H1 (cell line): ENCODE data around the gene P2RY8. TPM values are rescaled to one million over a fixed set of nuclear protein-coding genes. Genes with fewer than 3 reads are reported as not detected.
A peak's percentile ranks its signal among the peaks of the same experiment; 100 is the strongest.

ENCODE experiments used
- CTCF ChIA-PET: fragments of 300-600 bp; sonication (Branson Sonifier 250); formaldehyde crosslinking; loops from one replicate; lab custom pipeline; 2021; ENCODE audit not compliant: partially characterized antibody; lab: Charles Lee
- POLR2A ChIA-PET: fragments of 300-600 bp; sonication (Branson Sonifier 250); formaldehyde crosslinking; loops from one replicate; lab custom pipeline; 2021; ENCODE audit warnings: inconsistent platforms; ENCODE audit not compliant: partially characterized antibody; lab: Charles Lee
- DNase-seq, 2 experiments: peaks; one replicate each; pipeline versions ENCODE4 v3.0.0 to v3.0.0-alpha.2; 2010 to 2022; ENCODE audit warnings: low spot score in 2 of 2, low read depth in 1 of 2, mixed read lengths in 1 of 2
- FAIRE-seq: peaks from 2 replicates; lab custom pipeline; 2011; peaks lifted over from hg19 to GRCh38; lab: Jason Lieb, UNC
- H2AFZ ChIP-seq: 2 replicates; pipeline ENCODE4 v1.8.1; 2012; ENCODE audit warnings: low read length, inconsistent platforms
- H2AK5ac ChIP-seq: 2 replicates; pipeline ENCODE4 v1.6.1; 2013; ENCODE audit warnings: low read depth, low read length
- H2BK120ac ChIP-seq: replicated peaks from 2 replicates; pipeline ENCODE3; 2013; ENCODE audit warnings: low read depth, low read length, inconsistent platforms
- H2BK12ac ChIP-seq: 2 replicates; pipeline ENCODE4 v1.6.1; 2013; ENCODE audit warnings: low read depth, low read length
- H2BK15ac ChIP-seq: 2 replicates; pipeline ENCODE4 v1.6.1; 2013; ENCODE audit warnings: low read length
- H2BK20ac ChIP-seq: 2 replicates; pipeline ENCODE4 v1.6.1; 2013; ENCODE audit warnings: low read length
- H2BK5ac ChIP-seq: 2 replicates; pipeline ENCODE4 v1.6.1; 2013; ENCODE audit warnings: low read depth, low read length
- H3K14ac ChIP-seq: 2 replicates; pipeline ENCODE4 v1.6.1; 2013; ENCODE audit warnings: inconsistent platforms; ENCODE audit not compliant: insufficient read length
- H3K18ac ChIP-seq: 2 replicates; pipeline ENCODE4 v1.6.1; 2013; ENCODE audit warnings: low read length; ENCODE audit errors: extremely low read depth
- H3K23ac ChIP-seq: 2 replicates; pipeline ENCODE4 v1.6.1; 2013; ENCODE audit warnings: inconsistent platforms; ENCODE audit not compliant: insufficient read length
- H3K23me2 ChIP-seq: 2 replicates; pipeline ENCODE4 v1.6.1; 2013; ENCODE audit warnings: low read depth, low read length
- H3K27ac ChIP-seq: 2 replicates; pipeline ENCODE4 v1.6.1; 2011; ENCODE audit warnings: low read depth, low read length, inconsistent platforms
- H3K27me3 ChIP-seq, 4 experiments: replicated peaks in 1 of 4; 1 replicate in 1 of 4; 2 replicates in 3 of 4; pipeline versions ENCODE4 v1.6.1 to v1.8.1; 2011 to 2013; ENCODE audit warnings: low read length in 3 of 4, mild to moderate bottlenecking in 3 of 4, inconsistent platforms in 2 of 4, mixed read lengths in 2 of 4, moderate library complexity in 1 of 4; ENCODE audit not compliant: control insufficient read depth in 3 of 4, insufficient read depth in 3 of 4; ENCODE audit errors: extremely low read depth in 1 of 4
- H3K36me3 ChIP-seq, 4 experiments: 2 replicates each; pipeline versions ENCODE4 v1.6.1 to v1.8.1; 2011 to 2013; ENCODE audit warnings: mild to moderate bottlenecking in 4 of 4, low read length in 3 of 4, moderate library complexity in 2 of 4, control low read depth in 1 of 4, inconsistent platforms in 1 of 4; ENCODE audit not compliant: insufficient read depth in 4 of 4, control insufficient read depth in 2 of 4
- H3K4ac ChIP-seq: replicated peaks from 2 replicates; pipeline ENCODE3; 2013; ENCODE audit warnings: low read length, low read depth, mixed read lengths, inconsistent platforms; ENCODE audit not compliant: insufficient read length
- H3K4me1 ChIP-seq, 4 experiments: replicated peaks in 1 of 4; 1 replicate in 1 of 4; 2 replicates in 3 of 4; pipeline versions ENCODE4 v1.6.1 to v1.8.1; 2011 to 2013; ENCODE audit warnings: low read length in 3 of 4, inconsistent platforms in 2 of 4, mixed read lengths in 1 of 4; ENCODE audit not compliant: insufficient read depth in 4 of 4, control insufficient read depth in 3 of 4
- H3K4me2 ChIP-seq, 2 experiments: 2 replicates each; pipeline versions ENCODE4 v1.6.1 to v1.8.1; 2011 to 2013; ENCODE audit warnings: low read depth in 2 of 2, low read length in 2 of 2, control low read depth in 1 of 2, inconsistent platforms in 1 of 2, mild to moderate bottlenecking in 1 of 2; ENCODE audit not compliant: insufficient read depth in 1 of 2
- H3K4me3 ChIP-seq, 4 experiments: fragments of 200-600, 300-600 bp in 1 of 4; sonication (generic), shearing (Covaris generic), sonication (Bioruptor Twin) in 1 of 4; 2 replicates each; pipeline versions ENCODE4 v1.5.1 to v1.8.1; 2011 to 2016; ENCODE audit warnings: low read length in 4 of 4, low read depth in 3 of 4, control low read depth in 2 of 4, inconsistent platforms in 2 of 4, mild to moderate bottlenecking in 2 of 4, mixed read lengths in 1 of 4, moderate library complexity in 1 of 4; ENCODE audit not compliant: insufficient read depth in 2 of 4; ENCODE audit errors: extremely low read depth in 1 of 4
- H3K56ac ChIP-seq: replicated peaks from 2 replicates; pipeline ENCODE3; 2013; ENCODE audit warnings: low read depth, mild to moderate bottlenecking, mixed read lengths, low read length, inconsistent platforms; ENCODE audit not compliant: insufficient read length
- H3K79me1 ChIP-seq: 2 replicates; pipeline ENCODE4 v1.6.1; 2013; ENCODE audit warnings: low read depth, low read length, control low read depth
- H3K79me2 ChIP-seq, 2 experiments: 2 replicates each; pipeline versions ENCODE4 v1.6.1 to v1.8.1; 2012 to 2013; ENCODE audit warnings: low read length in 2 of 2, mild to moderate bottlenecking in 2 of 2, inconsistent platforms in 1 of 2; ENCODE audit not compliant: insufficient read depth in 2 of 2, control insufficient read depth in 1 of 2
- H3K9ac ChIP-seq, 4 experiments: replicated peaks in 1 of 4; 1 replicate in 1 of 4; 2 replicates in 3 of 4; pipeline versions ENCODE4 v1.6.1 to v1.8.1; 2011 to 2013; ENCODE audit warnings: low read depth in 3 of 4, low read length in 3 of 4, control low read depth in 2 of 4, mild to moderate bottlenecking in 2 of 4, moderate library complexity in 2 of 4, inconsistent platforms in 1 of 4; ENCODE audit errors: extremely low read depth in 1 of 4
- H3K9me3 ChIP-seq, 2 experiments: 2 replicates each; pipeline versions ENCODE4 v1.6.1 to v1.8.1; 2012 to 2013; ENCODE audit warnings: mild to moderate bottlenecking in 2 of 2, moderate library complexity in 2 of 2, control low read depth in 1 of 2, inconsistent platforms in 1 of 2, low read depth in 1 of 2, low read length in 1 of 2, mixed read lengths in 1 of 2; ENCODE audit not compliant: insufficient read depth in 2 of 2
- H4K20me1 ChIP-seq, 2 experiments: replicated peaks in 1 of 2; 2 replicates each; pipeline versions ENCODE3 to v1.8.1; 2011 to 2013; ENCODE audit warnings: inconsistent platforms in 2 of 2, low read length in 2 of 2, mild to moderate bottlenecking in 1 of 2; ENCODE audit not compliant: insufficient read depth in 2 of 2, control insufficient read depth in 1 of 2
- H4K5ac ChIP-seq: 2 replicates; pipeline ENCODE4 v1.6.1; 2013; ENCODE audit warnings: low read length, low read depth, mixed read lengths, inconsistent platforms; ENCODE audit not compliant: insufficient read length
- H4K8ac ChIP-seq: 2 replicates; pipeline ENCODE4 v1.8.0; 2013; ENCODE audit warnings: mild to moderate bottlenecking, moderate library complexity, low read length, inconsistent platforms; ENCODE audit not compliant: insufficient read depth; ENCODE audit errors: extremely low read depth
- H4K91ac ChIP-seq: replicated peaks from 2 replicates; pipeline ENCODE3; 2013; ENCODE audit warnings: low read length, mixed read lengths, inconsistent platforms; ENCODE audit not compliant: insufficient read length
- BACH1 ChIP-seq: IDR thresholded peaks from 2 replicates; pipeline ENCODE4 v1.6.1; 2012; ENCODE audit warnings: low read length, improper control_type of control experiment
- BRCA1 ChIP-seq: IDR thresholded peaks from 2 replicates; pipeline ENCODE4 v1.6.1; 2012; ENCODE audit warnings: low read depth, low read length, improper control_type of control experiment
- CTBP2 ChIP-seq: IDR thresholded peaks from 2 replicates; pipeline ENCODE4 v1.7.0; 2011; ENCODE audit warnings: borderline replicate concordance, mild to moderate bottlenecking, moderate library complexity, mixed read lengths, low read length; ENCODE audit not compliant: insufficient read depth, insufficient read length
- CTCF ChIP-seq, 3 experiments: IDR thresholded peaks; 1 replicate in 2 of 3; 2 replicates in 1 of 3; pipeline versions ENCODE4 v1.5.1 to v1.6.1; 2011; ENCODE audit warnings: low read length in 3 of 3, mild to moderate bottlenecking in 3 of 3, inconsistent platforms in 2 of 3, low read depth in 1 of 3, moderate library complexity in 1 of 3; ENCODE audit not compliant: insufficient read depth in 1 of 3; ENCODE audit errors: control extremely low read depth in 1 of 3
- EGR1 ChIP-seq: IDR thresholded peaks from 2 replicates; pipeline ENCODE4 v1.6.1; 2011; ENCODE audit warnings: low read depth, low read length, borderline replicate concordance
- PHF8 ChIP-seq: fragments of 200-600 bp; sonication (generic); conservative IDR thresholded peaks from 2 replicates; pipeline ENCODE4 v1.7.1; 2012; ENCODE audit warnings: low read depth, mild to moderate bottlenecking, inconsistent platforms, low read length, moderate library complexity
- RAD21 ChIP-seq, 2 experiments: IDR thresholded peaks in 1 of 2; conservative IDR thresholded peaks in 1 of 2; 2 replicates each; pipeline ENCODE4 v1.6.1; 2011; ENCODE audit warnings: low read depth in 2 of 2, low read length in 2 of 2, improper control_type of control experiment in 1 of 2, inconsistent platforms in 1 of 2, mild to moderate bottlenecking in 1 of 2, moderate library complexity in 1 of 2
- RXRA ChIP-seq: IDR thresholded peaks from 2 replicates; pipeline ENCODE4 v1.6.1; 2011; ENCODE audit warnings: low read depth, mild to moderate bottlenecking, low read length, moderate library complexity; ENCODE audit not compliant: insufficient read depth
- WGBS, 2 experiments: shearing (Covaris generic) in 1 of 2; methylation state at CpG; one replicate each; pipeline versions ENCODE4 v1.1.6 to v1.1.7; 2013 to 2015; ENCODE audit warnings: low lambda C conversion rate in 2 of 2, mixed read lengths in 2 of 2, inconsistent platforms in 1 of 2, low coverage in 1 of 2, missing lambda C conversion rate in 1 of 2; ENCODE audit not compliant: insufficient replicate concordance in 2 of 2, insufficient coverage in 1 of 2, insufficient read length in 1 of 2; ENCODE audit errors: extremely low coverage in 1 of 2, missing lambda C conversion rate in 1 of 2; 5-methylcytosine and 5-hydroxymethylcytosine counted together
- polyA plus RNA-seq, 7 experiments: library from polyadenylated mRNA; depleted of rRNA in 3 of 7; stranded (reverse) in 5 of 7; unstranded in 2 of 7; fragments of >200 nt in 5 of 7; fragments of 200-250 nt in 2 of 7; gene quantifications; 1 replicate in 5 of 7; 2 replicates in 1 of 7; 4 replicates in 1 of 7; pipeline versions ENCODE4 v1.2.1 to v1.2.3, GENCODE V29; 2011 to 2013; ENCODE audit warnings: missing spikeins in 2 of 7, mixed read lengths in 2 of 7
- total RNA-seq: library from RNA; stranded (reverse); fragmentation: NEBNext Ultra II Directional; extraction: Animal tissue kit (Norgen Biotek cat#: 25700); gene quantifications from 2 replicates; pipeline ENCODE4 v1.2.1, GENCODE V29; 2021

Gene P2RY8
- total and polyA plus RNA-seq, 2 of the 8 experiments (the other 6 are each of a cell fraction or from before 2014, with no cell fraction given) = 0.09 to 0.15 TPM

DNA sequence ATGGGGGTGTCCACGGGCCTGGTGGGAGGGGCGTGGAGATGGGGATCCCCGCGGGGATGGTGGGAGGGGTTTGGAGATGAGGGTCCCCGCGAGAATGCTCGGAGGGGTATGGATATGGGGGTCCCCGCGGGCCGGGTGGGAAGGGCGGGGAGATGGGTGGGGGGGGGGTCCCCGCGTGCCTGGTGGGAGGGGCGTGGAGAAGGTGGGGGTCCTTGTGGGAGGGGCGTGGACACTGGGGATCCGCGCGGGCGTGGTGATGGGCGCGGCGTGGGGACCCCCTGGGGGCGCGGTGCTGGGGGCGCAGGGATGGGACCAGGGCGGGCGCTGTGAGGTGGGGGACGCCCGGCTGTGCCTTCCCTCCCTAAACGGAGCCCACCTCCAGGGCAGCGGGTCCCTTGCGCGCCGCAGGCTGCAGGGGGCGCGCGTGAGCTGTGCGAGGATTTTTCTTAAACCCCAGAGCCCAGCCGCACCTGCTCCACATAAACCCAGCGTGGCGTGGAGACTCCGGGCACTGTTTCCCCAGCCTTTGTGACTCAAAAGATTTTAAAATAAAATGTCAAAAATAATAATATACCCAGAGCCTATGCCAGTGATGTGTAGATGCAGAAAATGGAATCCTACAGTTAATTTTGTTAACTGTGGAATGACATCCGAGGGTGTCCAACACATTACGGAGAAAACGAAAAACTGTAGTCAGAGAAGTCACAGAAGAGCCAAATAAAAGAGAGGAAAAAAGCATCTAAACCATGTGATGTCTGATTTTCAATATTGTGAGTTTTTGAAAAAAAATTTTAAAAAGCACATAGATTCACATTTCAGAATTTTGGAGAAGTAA, 82.8 kb downstream of the P2RY8 start:
- Histone ChIP-seq H2BK20ac (no peak overlapping the region), H3K36me3 (peaks cover 2 to 4% (median 3%) of the 10 kb centered on the region in 4 experiments; a peak in 5 of 8 replicates), H2BK120ac (no peak overlapping the region), H3K23me2 (peaks cover 10% of the 10 kb centered on the region; the same call in 1 of the 2 replicates), H3K4me1 (peaks cover 0 to 1% (median 0%) of the 10 kb centered on the region in 4 experiments; a peak in 2 of 7 replicates), H2BK12ac (no peak overlapping the region), H2BK15ac (no peak overlapping the region), H2BK5ac (no peak overlapping the region), H3K9me3 (peaks cover 2 to 11% of the 10 kb centered on the region in 2 experiments; a peak in 3 of 4 replicates), H3K4me3 (no peak overlapping the region), H2AK5ac (no peak overlapping the region), H3K14ac (no peak overlapping the region), H4K5ac (no peak overlapping the region), H3K4ac (no peak overlapping the region), H3K4me2 (no peak overlapping the region), H3K79me1 (peaks cover 8% of the 10 kb centered on the region), H2AFZ (no peak overlapping the region), H4K91ac (no peak overlapping the region), H3K18ac (no peak overlapping the region), H3K27ac (no peak overlapping the region), H3K27me3 (no peaks in the 10 kb centered on the region), H4K8ac (no peak overlapping the region), H3K9ac (no peak overlapping the region), H3K23ac (no peak overlapping the region), H4K20me1 (peaks cover 0 to 5% of the 10 kb centered on the region in 2 experiments), H3K56ac (no peak overlapping the region), H3K79me2 (peaks cover 24 to 34% of the 10 kb centered on the region in 2 experiments)
- FAIRE-seq (no peak), DNase-seq (peak; percentile 70 to 99)
- ChIA-PET CTCF (no interaction called here), POLR2A (no interaction called here)
- 36% methylated on average over 11 of the region's 45 CpGs; no CpG with 5 or more reads in 1 of the 2 experiments for WGBS, 2 experiments
- TF ChIP-seq BACH1 = peak; percentile 71
- TF ChIP-seq BRCA1 = peak; percentile 12; the same call in 1 of the 2 replicates
- TF ChIP-seq CTCF (IDR thresholded peaks at IDR 0.05; ENCODE audit: control extremely low read depth in 1 of 3, insufficient read depth in 1 of 3, low read depth in 1 of 3, low read length in 3 of 3) = peak in 2 of 3 experiments; percentile 86 to 92; a peak in 3 of 4 replicates
- no peak for TF ChIP-seq RXRA
- no peak for TF ChIP-seq EGR1
- TF ChIP-seq RAD21 (IDR thresholded peaks at IDR 0.05 in 1 of 2, conservative IDR thresholded peaks at IDR 0.05 in 1 of 2; ENCODE audit: low read depth in 2 of 2, low read length in 2 of 2) = peak; percentile 92 to 95
- TF ChIP-seq CTBP2 = peak; percentile 55
- no peak for TF ChIP-seq PHF8
